ENCODE data around the gene CELF2. TPM values are rescaled to one million over a fixed set of nuclear protein-coding genes. Genes with fewer than 3 reads are reported as not detected.

CELF2 gene
- total RNA-seq, 2 donors from 2014 or later, result 116 to 124 TPM

GRCh38 chr10:11224321-11224720, 206.6 kb downstream of the CELF2 start:
- Mint-ChIP-seq H3K4me3 (peak overlapping the region; percentile 9 to 15), H3K27ac (peak overlapping the region; percentile 66), H3K36me3 (ENCODE audit: insufficient read depth in 2 of 2) (peaks cover 17 to 32% of the 10 kb centered on the region in 2 donors), H3K4me1 (ENCODE audit: low read depth) (peaks cover 96% of the 10 kb centered on the region), H3K9me3 (no peaks in the 10 kb centered on the region), H3K27me3 (ENCODE audit: low read depth) (no peaks in the 10 kb centered on the region)
- ATAC-seq (replicated peaks in 1 of 2), result no peak
- no peak for DNase-seq

DNA sequence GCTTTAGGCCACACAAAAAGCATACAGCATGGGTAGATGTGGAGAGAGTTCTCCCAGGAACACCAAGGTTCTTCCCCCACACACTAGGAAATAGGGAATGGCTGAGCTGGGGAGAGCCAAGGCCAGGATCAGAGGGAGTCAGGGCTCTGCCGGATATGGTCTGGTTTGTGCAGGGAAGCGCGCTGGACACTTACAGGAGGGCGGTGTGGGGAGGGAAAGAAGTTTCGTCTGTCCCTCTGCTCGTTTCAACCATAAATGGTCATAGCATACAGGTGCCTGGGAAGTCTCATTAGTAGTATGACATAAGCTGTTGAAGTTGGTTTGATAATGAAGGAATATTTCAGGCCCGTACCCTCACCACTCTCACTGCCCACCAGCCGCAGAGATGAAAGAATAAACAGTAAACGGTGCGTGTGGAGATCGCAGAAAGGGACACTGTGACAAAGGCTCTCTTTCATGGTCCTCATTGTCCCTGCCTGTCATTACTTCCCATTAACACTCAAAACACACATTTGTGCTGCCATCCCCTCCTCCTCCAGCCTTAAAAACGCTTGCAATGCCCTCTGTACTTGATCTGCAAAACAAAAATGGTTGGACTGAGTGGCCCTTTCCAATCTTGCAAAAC, 207.2 kb downstream of the CELF2 start:
- peak overlapping the region; percentile 9 to 84 for H3K4me3 Mint-ChIP-seq
- peaks cover 96% of the 10 kb centered on the region for H3K4me1 Mint-ChIP-seq (ENCODE audit: low read depth)
- peak overlapping the region; percentile 97 for H3K27ac Mint-ChIP-seq
- ATAC-seq (replicated peaks in 1 of 2) (no peak), DNase-seq (no peak)
- H3K9me3 Mint-ChIP-seq, result no peaks in the 10 kb centered on the region
- H3K36me3 Mint-ChIP-seq (ENCODE audit: insufficient read depth in 2 of 2), result peaks cover 15 to 30% of the 10 kb centered on the region in 2 donors
- H3K27me3 Mint-ChIP-seq (ENCODE audit: low read depth), result no peaks in the 10 kb centered on the region

- DNase-seq (peak; percentile 73 to 75), ATAC-seq (replicated peaks in 1 of 2) (peak; percentile 79 to 80)
- Mint-ChIP-seq H3K4me1 (ENCODE audit: low read depth) (peaks cover 96% of the 10 kb centered on the region), H3K27me3 (ENCODE audit: low read depth) (no peaks in the 10 kb centered on the region), H3K9me3 (no peaks in the 10 kb centered on the region), H3K4me3 (peak overlapping the region; percentile 72 to 84), H3K36me3 (ENCODE audit: insufficient read depth in 2 of 2) (peaks cover 12 to 26% of the 10 kb centered on the region in 2 donors), H3K27ac (peak overlapping the region; percentile 97)
These were observed 208.3 kb downstream of the CELF2 start for GRCh38 chr10:11225935-11226334.

DNA sequence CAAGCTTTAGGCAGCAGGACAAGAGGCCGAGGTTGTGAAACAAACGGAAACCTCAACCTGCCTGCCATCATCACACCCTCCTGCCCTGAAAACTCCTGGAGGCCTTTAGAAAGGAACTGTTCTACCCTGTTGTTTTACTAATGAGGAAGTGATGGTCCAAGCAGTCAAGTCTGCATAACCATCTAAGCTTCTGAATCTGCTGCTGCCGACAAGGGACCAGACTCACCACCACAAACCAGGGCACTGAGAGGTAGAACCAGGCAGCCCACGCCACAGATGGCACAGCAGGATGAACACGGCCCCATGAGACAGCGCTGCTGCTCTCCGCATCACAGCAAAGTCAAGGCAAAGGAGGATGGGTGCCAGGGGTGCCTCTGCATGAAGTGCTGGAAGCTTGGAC, 209.4 kb downstream of the CELF2 start:
- H3K9me3 Mint-ChIP-seq, result no peaks in the 10 kb centered on the region
- peak in 1 of 2 donors; percentile 7 for ATAC-seq (replicated peaks in 1 of 2)
- peaks cover 12 to 24% of the 10 kb centered on the region in 2 donors for H3K36me3 Mint-ChIP-seq (ENCODE audit: insufficient read depth in 2 of 2)
- peak overlapping the region; percentile 72 to 84 for H3K4me3 Mint-ChIP-seq
- no peaks in the 10 kb centered on the region for H3K27me3 Mint-ChIP-seq (ENCODE audit: low read depth)
- peaks cover 96% of the 10 kb centered on the region for H3K4me1 Mint-ChIP-seq (ENCODE audit: low read depth)
- H3K27ac Mint-ChIP-seq, result peak overlapping the region; percentile 97
- DNase-seq, result no peak

DNA sequence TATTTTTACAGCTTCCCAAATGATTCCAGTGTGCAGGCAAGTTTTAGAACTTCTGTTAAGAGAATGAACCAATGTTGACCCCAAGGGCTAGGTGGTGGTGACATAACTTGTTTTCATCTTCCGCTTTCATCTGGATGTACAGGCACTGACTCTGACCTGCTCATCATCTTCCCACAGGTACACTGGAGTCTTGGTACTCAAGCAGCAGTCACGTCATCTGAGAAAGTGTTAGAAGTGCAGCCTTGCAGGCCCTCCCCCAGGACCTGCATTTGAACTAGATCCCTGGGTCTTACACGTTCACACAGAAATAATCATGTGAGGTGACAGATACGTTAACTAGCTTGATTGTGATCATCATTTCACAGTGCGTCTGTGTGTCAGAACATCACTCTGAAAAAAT, 212.2 kb downstream of the CELF2 start:
- Mint-ChIP-seq H3K27ac (peak overlapping the region; percentile 16), H3K36me3 (ENCODE audit: insufficient read depth in 2 of 2) (peaks cover 14 to 26% of the 10 kb centered on the region in 2 donors), H3K27me3 (ENCODE audit: low read depth) (no peaks in the 10 kb centered on the region), H3K4me1 (ENCODE audit: low read depth) (peaks cover 100% of the 10 kb centered on the region), H3K9me3 (no peaks in the 10 kb centered on the region), H3K4me3 (peak overlapping the region; percentile 25 to 32)
- DNase-seq, result no peak
- ATAC-seq (replicated peaks in 1 of 2), result no peak

DNA sequence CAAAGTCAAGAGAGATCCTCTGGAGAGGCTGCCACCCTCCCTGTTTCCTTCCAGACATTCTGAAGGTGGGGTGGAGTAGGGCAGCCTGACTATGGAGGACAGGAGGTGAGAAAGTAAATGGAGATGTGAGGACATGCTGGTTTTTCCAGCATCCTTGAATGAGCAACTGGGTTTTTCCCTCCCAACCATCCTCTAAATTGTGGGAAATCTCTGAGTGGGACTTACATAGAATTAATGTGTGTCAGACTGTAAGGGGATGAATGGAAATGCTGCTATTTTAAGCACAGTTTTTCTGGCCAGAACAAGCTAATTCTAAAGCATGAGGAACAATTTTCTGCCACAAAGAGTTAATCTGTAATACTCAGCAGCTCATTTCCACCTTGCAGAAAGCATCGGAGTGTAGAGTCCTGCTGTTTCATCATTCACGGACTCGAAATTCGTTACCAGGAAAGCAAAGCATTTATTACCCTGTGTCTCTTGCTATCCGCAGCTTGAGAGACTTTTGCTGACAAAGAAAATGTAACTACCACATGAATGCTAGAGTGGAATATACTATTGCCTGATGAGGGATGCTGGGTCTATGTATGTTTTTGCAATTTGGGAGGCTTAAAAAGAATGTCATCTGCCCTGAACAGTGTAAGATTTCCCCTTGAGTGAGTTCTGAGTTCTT, 213.0 kb downstream of the CELF2 start:
- H3K27me3 Mint-ChIP-seq (ENCODE audit: low read depth), result no peaks in the 10 kb centered on the region
- peaks cover 100% of the 10 kb centered on the region for H3K4me1 Mint-ChIP-seq (ENCODE audit: low read depth)
- H3K27ac Mint-ChIP-seq, result peak overlapping the region; percentile 77
- DNase-seq (no peak), ATAC-seq (replicated peaks in 1 of 2) (no peak)
- H3K9me3 Mint-ChIP-seq, result no peaks in the 10 kb centered on the region
- H3K4me3 Mint-ChIP-seq, result peak overlapping the region; percentile 50 to 53
- H3K36me3 Mint-ChIP-seq (ENCODE audit: insufficient read depth in 2 of 2), result peaks cover 11 to 26% of the 10 kb centered on the region in 2 donors

- no peaks in the 10 kb centered on the region for H3K9me3 Mint-ChIP-seq
These were observed 213.6 kb downstream of the CELF2 start for GRCh38 chr10:11231285-11231684.

DNA sequence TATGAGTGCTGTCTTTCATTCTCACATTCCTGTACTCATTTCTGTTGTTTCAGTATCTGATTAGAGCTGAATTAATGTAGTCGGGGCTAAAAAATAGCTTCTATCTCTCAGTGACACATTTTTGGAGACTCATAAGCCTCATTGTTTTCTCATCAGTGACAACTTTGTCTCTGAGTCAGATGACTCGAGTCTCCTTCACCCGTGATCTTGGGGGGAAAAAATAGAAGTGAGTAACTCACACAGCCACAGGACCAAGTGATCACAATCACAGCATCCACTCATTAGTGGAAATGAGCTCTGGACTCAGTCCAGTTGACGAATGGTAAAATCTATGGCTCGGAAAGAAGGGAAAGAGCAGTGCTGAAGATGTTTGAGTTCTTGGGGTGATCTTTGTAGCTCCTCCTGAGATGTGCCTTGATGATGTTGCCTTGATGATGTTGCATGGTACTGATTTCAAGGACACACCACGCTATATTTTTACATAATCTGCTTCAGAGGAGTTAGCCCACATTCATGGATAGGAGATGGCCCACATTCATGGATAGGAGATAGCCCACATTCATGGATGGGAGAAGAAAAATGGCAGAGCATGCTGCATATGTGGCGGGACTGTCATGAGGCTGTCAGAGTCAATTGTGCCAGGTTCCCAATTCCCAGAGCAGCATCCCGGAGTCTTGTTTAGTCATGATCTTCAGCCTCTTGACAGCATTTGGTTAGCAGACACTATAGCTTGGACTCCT, 214.7 kb downstream of the CELF2 start:
- DNase-seq (peak; percentile 60 to 61), ATAC-seq (replicated peaks in 1 of 2) (peak; percentile 71 to 72)
- no peaks in the 10 kb centered on the region for H3K27me3 Mint-ChIP-seq (ENCODE audit: low read depth)

More at GRCh38 chr10:11231285-11231684, 213.6 kb downstream of the CELF2 start:
- Mint-ChIP-seq H3K4me1 (ENCODE audit: low read depth) (peaks cover 100% of the 10 kb centered on the region), H3K27me3 (ENCODE audit: low read depth) (no peaks in the 10 kb centered on the region), H3K36me3 (ENCODE audit: insufficient read depth in 2 of 2) (peaks cover 9 to 25% of the 10 kb centered on the region in 2 donors), H3K4me3 (peak overlapping the region; percentile 50 to 53), H3K27ac (peak overlapping the region; percentile 77)
- DNase-seq, result no peak
- no peak for ATAC-seq (replicated peaks in 1 of 2)

DNA sequence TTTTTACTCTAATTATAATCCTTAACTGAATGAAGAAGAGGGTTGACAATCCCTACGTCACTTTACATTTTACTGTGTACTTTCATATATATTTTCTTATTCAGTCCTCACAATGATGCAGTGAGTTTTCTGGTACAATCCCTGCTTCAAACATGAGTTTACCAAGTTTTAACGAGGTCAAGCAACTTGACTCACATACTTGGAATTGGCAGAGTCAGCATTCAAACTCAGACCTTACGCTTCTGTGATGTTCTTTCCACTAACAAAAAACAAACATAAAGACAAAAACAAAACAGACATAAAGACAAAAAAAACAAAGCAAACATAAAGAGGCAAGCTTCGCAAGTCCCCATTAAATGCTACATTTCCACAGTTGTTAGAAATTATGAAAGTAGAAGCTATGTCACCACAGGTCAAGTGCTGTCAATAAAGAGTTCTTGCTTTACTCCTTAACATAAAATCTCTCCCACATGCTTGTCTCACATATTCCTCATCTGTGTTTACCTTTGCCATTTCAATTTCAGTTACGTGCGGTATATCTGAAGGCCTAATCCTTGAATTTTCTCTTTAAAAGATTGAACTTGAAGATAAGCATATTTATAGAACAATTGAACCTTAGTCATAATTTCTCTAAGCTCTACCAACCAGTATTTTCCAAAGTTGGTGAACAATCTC, 217.3 kb downstream of the CELF2 start:
- DNase-seq (no peak), ATAC-seq (replicated peaks in 1 of 2) (peak; percentile 18 to 31)
- no peaks in the 10 kb centered on the region for H3K27me3 Mint-ChIP-seq (ENCODE audit: low read depth)
- peak overlapping the region; percentile 99 for H3K27ac Mint-ChIP-seq
- H3K9me3 Mint-ChIP-seq, result no peaks in the 10 kb centered on the region
- H3K4me1 Mint-ChIP-seq (ENCODE audit: low read depth), result peaks cover 96% of the 10 kb centered on the region
- peak overlapping the region; percentile 66 to 84 for H3K4me3 Mint-ChIP-seq
- peaks cover 11 to 24% of the 10 kb centered on the region in 2 donors for H3K36me3 Mint-ChIP-seq (ENCODE audit: insufficient read depth in 2 of 2)

More for the DNA sequence above, 214.7 kb downstream of the CELF2 start:
- Mint-ChIP-seq H3K4me3 (peak overlapping the region; percentile 63 to 66), H3K27ac (peak overlapping the region; percentile 99), H3K4me1 (ENCODE audit: low read depth) (peaks cover 100% of the 10 kb centered on the region), H3K9me3 (no peaks in the 10 kb centered on the region), H3K36me3 (ENCODE audit: insufficient read depth in 2 of 2) (peaks cover 11 to 26% of the 10 kb centered on the region in 2 donors)

GRCh38 chr10:11235771-11236170, 218.1 kb downstream of the CELF2 start:
- peak overlapping the region; percentile 66 to 84 for H3K4me3 Mint-ChIP-seq
- H3K36me3 Mint-ChIP-seq (ENCODE audit: insufficient read depth in 2 of 2), result peaks cover 8 to 21% of the 10 kb centered on the region in 2 donors
- H3K4me1 Mint-ChIP-seq (ENCODE audit: low read depth), result peaks cover 96% of the 10 kb centered on the region
- peak; percentile 51 to 54 for ATAC-seq (replicated peaks in 1 of 2)
- no peak for DNase-seq
- H3K9me3 Mint-ChIP-seq, result no peaks in the 10 kb centered on the region
- H3K27ac Mint-ChIP-seq, result peak overlapping the region; percentile 99
- H3K27me3 Mint-ChIP-seq (ENCODE audit: low read depth), result no peaks in the 10 kb centered on the region

DNA sequence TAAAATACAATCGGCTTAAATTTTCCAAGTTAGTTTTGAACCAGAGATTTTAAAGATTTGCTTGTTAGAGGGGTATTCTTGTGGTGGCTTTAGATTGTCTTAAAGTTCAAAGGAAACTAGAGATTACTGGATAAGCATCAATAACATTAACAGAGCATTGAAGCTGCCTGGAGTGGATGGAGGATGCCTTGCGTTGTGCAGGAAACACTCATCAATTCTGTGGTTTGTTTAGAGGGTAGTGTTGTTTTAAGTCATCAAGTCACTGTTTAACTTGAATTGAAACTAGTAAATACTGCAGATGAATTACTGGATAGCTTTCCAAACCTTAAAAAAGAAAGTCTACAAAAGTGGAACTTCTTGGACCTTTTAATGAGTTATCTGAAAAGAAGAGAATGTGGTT, 218.6 kb downstream of the CELF2 start:
- no peaks in the 10 kb centered on the region for H3K9me3 Mint-ChIP-seq
- H3K27ac Mint-ChIP-seq, result peak overlapping the region; percentile 99
- ATAC-seq (replicated peaks in 1 of 2) (peak; percentile 58 to 64), DNase-seq (peak in 1 of 2 donors; percentile 58)
- peaks cover 8 to 17% of the 10 kb centered on the region in 2 donors for H3K36me3 Mint-ChIP-seq (ENCODE audit: insufficient read depth in 2 of 2)
- no peaks in the 10 kb centered on the region for H3K27me3 Mint-ChIP-seq (ENCODE audit: low read depth)
- peak overlapping the region; percentile 66 to 84 for H3K4me3 Mint-ChIP-seq
- peaks cover 91% of the 10 kb centered on the region for H3K4me1 Mint-ChIP-seq (ENCODE audit: low read depth)

DNA sequence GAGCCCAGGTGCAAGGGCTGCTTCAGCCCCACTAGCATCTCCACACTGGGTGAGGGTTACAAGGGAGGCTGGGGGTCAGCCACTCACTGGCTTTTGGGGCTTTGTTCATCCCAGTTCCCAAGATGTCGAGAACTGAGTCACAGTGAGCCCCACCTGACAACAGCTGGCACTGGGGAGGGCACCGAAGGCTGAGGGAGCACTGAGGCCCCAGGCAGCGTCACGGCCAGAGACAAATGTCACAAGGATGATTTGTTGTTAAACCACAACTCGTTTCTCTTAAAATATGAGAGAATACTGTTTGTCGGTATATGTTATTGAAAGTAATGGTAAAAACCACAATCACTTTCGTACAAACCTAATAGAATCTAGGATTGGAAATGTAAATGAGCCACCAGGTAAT, 219.9 kb downstream of the CELF2 start:
- ATAC-seq (replicated peaks in 1 of 2) (peak; percentile 8 to 23), DNase-seq (peak in 1 of 2 donors; percentile 63)
- H3K36me3 Mint-ChIP-seq (ENCODE audit: insufficient read depth in 2 of 2), result peaks cover 4 to 10% of the 10 kb centered on the region in 2 donors
- H3K27ac Mint-ChIP-seq, result peak overlapping the region; percentile 99
- no peaks in the 10 kb centered on the region for H3K9me3 Mint-ChIP-seq
- peaks cover 78% of the 10 kb centered on the region for H3K4me1 Mint-ChIP-seq (ENCODE audit: low read depth)
- H3K4me3 Mint-ChIP-seq, result peak overlapping the region; percentile 66 to 84
- no peaks in the 10 kb centered on the region for H3K27me3 Mint-ChIP-seq (ENCODE audit: low read depth)
